IMR-90 (cell line): Measurements from ENCODE around the gene SPEM1. TPM values are rescaled to one million over a fixed set of nuclear protein-coding genes. Genes with fewer than 3 reads are reported as not detected.
A peak's percentile ranks its signal among the peaks of the same experiment; 100 is the strongest.

Source experiments
- ATAC-seq: fragments of 200-7000 bp; cut with Tn5 transposase; 2 replicates; pipeline ENCODE4 v1.9.1; 2020; ENCODE audit warnings: low read depth, mild to moderate bottlenecking, moderate library complexity
- BruUV-seq: library from RNA; stranded (reverse); fragments of 400-500 nt; replicated peaks from 2 replicates; lab custom pipeline; 2021; lab: Mats Ljungman, UMichigan
- CTCF ChIA-PET: fragments of 300-600 bp; formaldehyde crosslinking; extraction: SDS; loops from one replicate; lab custom pipeline; 2021; ENCODE audit warnings: antibody characterized with exemption; lab: Yijun Ruan, JAX
- POLR2A ChIA-PET: fragments of 300-600 bp; sonication (Branson Sonifier 250); formaldehyde crosslinking; loops from one replicate; lab custom pipeline; 2022; ENCODE audit warnings: antibody characterized with exemption; ENCODE audit not compliant: unreplicated experiment; lab: Charles Lee
- DNase-seq: peaks from one replicate; pipeline ENCODE4 v3.0.0; 2013
- H2AFZ ChIP-seq: replicated peaks from 2 replicates; pipeline ENCODE3; 2013; ENCODE audit warnings: low read length, mild to moderate bottlenecking; ENCODE audit not compliant: poor library complexity
- H2AK5ac ChIP-seq: 2 replicates; pipeline ENCODE4 v1.6.1; 2013; ENCODE audit warnings: low read depth, low read length, inconsistent platforms
- H2AK9ac ChIP-seq: replicated peaks from 2 replicates; pipeline ENCODE3; 2013; ENCODE audit warnings: mild to moderate bottlenecking, low read depth, low read length, moderate library complexity; ENCODE audit not compliant: poor library complexity
- H2BK120ac ChIP-seq: 2 replicates; pipeline ENCODE4 v1.6.1; 2013; ENCODE audit warnings: low read depth, low read length, inconsistent platforms
- H2BK15ac ChIP-seq: 3 replicates; pipeline ENCODE4 v1.6.1; 2013; ENCODE audit warnings: low read depth, low read length, inconsistent platforms
- H2BK20ac ChIP-seq: 2 replicates; pipeline ENCODE4 v1.6.1; 2013; ENCODE audit warnings: low read depth, mild to moderate bottlenecking, inconsistent platforms, low read length, moderate library complexity
- H2BK5ac ChIP-seq: 2 replicates; pipeline ENCODE4 v1.6.1; 2013; ENCODE audit warnings: mild to moderate bottlenecking, low read depth, low read length, inconsistent platforms; ENCODE audit not compliant: poor library complexity, severe bottlenecking
- H3K14ac ChIP-seq: replicated peaks from 2 replicates; pipeline ENCODE4 v1.6.1; 2013; ENCODE audit warnings: low read depth, low read length, inconsistent platforms
- H3K18ac ChIP-seq: 2 replicates; pipeline ENCODE4 v1.6.1; 2013; ENCODE audit warnings: low read depth, low read length, control low read depth
- H3K23ac ChIP-seq: 2 replicates; pipeline ENCODE4 v1.6.1; 2013; ENCODE audit warnings: low read depth, low read length, inconsistent platforms
- H3K27ac ChIP-seq: 2 replicates; pipeline ENCODE4 v1.5.1; 2013; ENCODE audit warnings: mild to moderate bottlenecking, control low read depth, low read length; ENCODE audit not compliant: insufficient read depth
- H3K27me3 ChIP-seq: 2 replicates; pipeline ENCODE4 v1.6.1; 2013; ENCODE audit warnings: low read length; ENCODE audit not compliant: control insufficient read depth, insufficient read depth
- H3K36me3 ChIP-seq: 2 replicates; pipeline ENCODE4 v1.6.1; 2013; ENCODE audit warnings: low read length, mixed read lengths; ENCODE audit not compliant: control insufficient read depth, insufficient read depth
- H3K4ac ChIP-seq: 2 replicates; pipeline ENCODE4 v1.6.1; 2013; ENCODE audit warnings: low read depth, low read length, inconsistent platforms
- H3K4me1 ChIP-seq: 2 replicates; pipeline ENCODE4 v1.6.1; 2013; ENCODE audit warnings: low read length, mixed read lengths; ENCODE audit not compliant: control insufficient read depth, insufficient read depth
- H3K4me2 ChIP-seq: 2 replicates; pipeline ENCODE4 v1.6.1; 2013; ENCODE audit warnings: low read depth, mild to moderate bottlenecking, control low read depth, low read length, moderate library complexity
- H3K4me3 ChIP-seq: 2 replicates; pipeline ENCODE4 v1.5.1; 2013; ENCODE audit warnings: low read depth, mild to moderate bottlenecking, control low read depth, low read length, moderate library complexity; ENCODE audit not compliant: insufficient read depth
- H3K56ac ChIP-seq: 2 replicates; pipeline ENCODE4 v1.6.1; 2013; ENCODE audit warnings: low read length, inconsistent platforms; ENCODE audit not compliant: insufficient read depth; ENCODE audit errors: extremely low read depth
- H3K79me1 ChIP-seq, 2 experiments: 2 replicates each; pipeline ENCODE4 v1.6.1; 2013; ENCODE audit warnings: low read length in 2 of 2, inconsistent platforms in 1 of 2, low read depth in 1 of 2
- H3K9ac ChIP-seq: 2 replicates; pipeline ENCODE4 v1.6.1; 2013; ENCODE audit warnings: low read depth, low read length, control low read depth
- H3K9me1 ChIP-seq: 2 replicates; pipeline ENCODE4 v1.6.1; 2013; ENCODE audit warnings: low read length, inconsistent platforms; ENCODE audit not compliant: insufficient read depth
- H3K9me3 ChIP-seq: 2 replicates; pipeline ENCODE4 v1.6.1; 2013; ENCODE audit warnings: low read length; ENCODE audit not compliant: control insufficient read depth, insufficient read depth
- H4K20me1 ChIP-seq: 2 replicates; pipeline ENCODE4 v1.6.1; 2013; ENCODE audit warnings: low read length, inconsistent platforms; ENCODE audit not compliant: insufficient read depth
- H4K5ac ChIP-seq: 2 replicates; pipeline ENCODE4 v1.6.1; 2013; ENCODE audit warnings: mild to moderate bottlenecking, low read depth, low read length, control low read depth
- H4K8ac ChIP-seq, 2 experiments: 2 replicates each; pipeline ENCODE4 v1.6.1; 2013; ENCODE audit warnings: low read depth in 2 of 2, low read length in 2 of 2, control low read depth in 1 of 2, inconsistent platforms in 1 of 2
- H4K91ac ChIP-seq: 2 replicates; pipeline ENCODE4 v1.6.1; 2013; ENCODE audit warnings: low read depth, low read length, inconsistent platforms; ENCODE audit not compliant: insufficient read depth
- CEBPB ChIP-seq: IDR thresholded peaks from 2 replicates; pipeline ENCODE4 v1.6.1; 2012; ENCODE audit warnings: low read depth, low read length, improper control_type of control experiment
- CHD1 ChIP-seq: IDR thresholded peaks from 2 replicates; pipeline ENCODE4 v1.6.1; 2012; ENCODE audit warnings: low read depth, low read length, improper control_type of control experiment
- CTCF ChIP-seq: conservative IDR thresholded peaks from 2 replicates; pipeline ENCODE4 v1.5.1; 2012; ENCODE audit warnings: mild to moderate bottlenecking, low read depth, low read length, improper control_type of control experiment
- ELK1 ChIP-seq: fragments of 150-350 bp; IDR thresholded peaks from 2 replicates; pipeline ENCODE4 v1.6.1; 2016; ENCODE audit warnings: low read depth, mild to moderate bottlenecking, low read length, moderate library complexity, borderline replicate concordance
- MAFK ChIP-seq: IDR thresholded peaks from 2 replicates; pipeline ENCODE4 v1.6.1; 2012; ENCODE audit warnings: low read depth, low read length, improper control_type of control experiment
- MAZ ChIP-seq: IDR thresholded peaks from 2 replicates; pipeline ENCODE4 v1.6.1; 2012; ENCODE audit warnings: low read depth, mild to moderate bottlenecking, low read length, improper control_type of control experiment, moderate library complexity, borderline replicate concordance
- MXI1 ChIP-seq: IDR thresholded peaks from 2 replicates; pipeline ENCODE4 v1.6.1; 2012; ENCODE audit warnings: low read depth, mild to moderate bottlenecking, low read length, moderate library complexity, borderline replicate concordance
- NFE2L2 ChIP-seq: fragments of 150-350 bp; IDR thresholded peaks from 2 replicates; pipeline ENCODE4 v1.6.1; 2016; ENCODE audit warnings: low read depth, mild to moderate bottlenecking, low read length
- POLR2A ChIP-seq: IDR thresholded peaks from 2 replicates; pipeline ENCODE4 v1.6.1; 2012; ENCODE audit warnings: mild to moderate bottlenecking, low read depth, low read length
- RCOR1 ChIP-seq: IDR thresholded peaks from 2 replicates; pipeline ENCODE4 v1.6.1; 2012; ENCODE audit warnings: mild to moderate bottlenecking, low read length, improper control_type of control experiment; ENCODE audit not compliant: insufficient replicate concordance
- RFX5 ChIP-seq: IDR thresholded peaks from 2 replicates; pipeline ENCODE4 v1.8.0; 2012; ENCODE audit warnings: low read depth, mild to moderate bottlenecking, low read length, moderate library complexity
- SMC3 ChIP-seq: fragments of 150-350 bp; IDR thresholded peaks from 2 replicates; pipeline ENCODE4 v1.6.1; 2016; ENCODE audit warnings: low read depth, mild to moderate bottlenecking, antibody characterized with exemption, low read length, moderate library complexity
- WGBS, 2 experiments: methylation state at CpG; one replicate each; pipeline versions ENCODE4 v1.1.5 to v1.1.7; 2013; ENCODE audit warnings: missing lambda C conversion rate in 2 of 2; ENCODE audit not compliant: insufficient read length in 1 of 2; ENCODE audit errors: extremely low coverage in 2 of 2; 5-methylcytosine and 5-hydroxymethylcytosine counted together
- dilution Hi-C: fragments of 300-500 bp; cut with HindIII; formaldehyde crosslinking; loops from one replicate; pipeline ENCODE4 v1.14.3; 2018; ENCODE audit warnings: low sequenced_read_pairs; ENCODE audit not compliant: unreplicated experiment
- in situ Hi-C: fragments of 300-500 bp; cut with MboI; formaldehyde crosslinking; loops from 3 replicates; pipeline ENCODE4 v1.14.3; 2019; ENCODE audit warnings: low sequenced_read_pairs, inconsistent platforms, mixed read lengths
- intact Hi-C: fragments of 100-400 bp; cut with micrococcal nuclease; formaldehyde crosslinking; loops from 2 replicates; pipeline ENCODE4 v1.10.0; 2022
- polyA plus RNA-seq, 3 experiments: library from polyadenylated mRNA; depleted of rRNA; stranded (reverse); fragments of >200 nt; gene quantifications; 2 replicates each; pipeline ENCODE4 v1.2.3, GENCODE V29; 2012; ENCODE audit warnings: low replicate concordance in 1 of 3
- total RNA-seq: library from RNA; depleted of rRNA; stranded (reverse); fragments of >200 nt; gene quantifications from 2 replicates; pipeline ENCODE4 v1.2.3, GENCODE V29; 2012

SPEM1 gene
- total and polyA plus RNA-seq, 2 of the 4 experiments (the other 2 are of a cell fraction) = not detected

- no peak for TF ChIP-seq RCOR1
- no peak for TF ChIP-seq MAFK
- TF ChIP-seq CEBPB = no peak
Observed at GRCh38 chr17:7436556-7437368, 16.6 kb downstream of the SPEM1 start (continued).

GRCh38 chr17:7437369-7437863 is 17.3 kb downstream of the SPEM1 start:
- no peak for ATAC-seq
- H3K56ac ChIP-seq = no peak overlapping the region
- H3K4me1 ChIP-seq = peaks cover 8% of the 10 kb centered on the region
- H2BK15ac ChIP-seq = no peak overlapping the region
- H3K4ac ChIP-seq = no peak overlapping the region
- no peak overlapping the region for H2BK120ac ChIP-seq
- no peak overlapping the region for H3K27ac ChIP-seq
- no peak overlapping the region for H4K8ac ChIP-seq
- H3K9me3 ChIP-seq = no peaks in the 10 kb centered on the region
- POLR2A ChIA-PET = interaction anchor here (0.5 kb wide), 1 partner anchor 31 kb away, joined by 8 read pairs; no protein-coding TSS in a partner anchor
- intact Hi-C loops (loop anchor here (1.0 to 5.0 kb wide), 4 partner anchors 33 to 124 kb away; partner anchors contain the start of genes KCTD11, SENP3 and TMEM256), dilution Hi-C loops (no loop called here), in situ Hi-C loops (no loop called here)
- peaks cover 0 to 2% of the 10 kb centered on the region in 2 experiments; a peak in 1 of 4 replicates for H3K79me1 ChIP-seq
- no peak overlapping the region for H2AK9ac ChIP-seq
- peak overlapping the region; percentile 30 for H3K4me3 ChIP-seq
- no peak overlapping the region for H2BK20ac ChIP-seq
- H3K23ac ChIP-seq = no peak overlapping the region
- no peak overlapping the region for H4K91ac ChIP-seq
- H3K4me2 ChIP-seq = peak overlapping the region; percentile 84
- peaks cover 34% of the 10 kb centered on the region for H3K27me3 ChIP-seq
- peaks cover 3% of the 10 kb centered on the region; the same call in 1 of the 2 replicates for H4K20me1 ChIP-seq
- BruUV-seq = no TSS peak
- H2BK5ac ChIP-seq = no peak overlapping the region
- no peaks in the 10 kb centered on the region for H3K36me3 ChIP-seq
- CTCF ChIA-PET = interaction anchor here (0.6 to 1.9 kb wide), 7 partner anchors 8 to 162 kb away, joined by 3 to 12 read pairs (median 6); partner anchors contain the start of genes SENP3 and SPEM2
- H3K9me1 ChIP-seq = no peaks in the 10 kb centered on the region
- H3K9ac ChIP-seq = no peak overlapping the region
- no peak for DNase-seq
- 5% methylated on average over 8 of the region's 31 CpGs; no CpG with 5 or more reads in 1 of the 2 experiments for WGBS, 2 experiments
- H3K14ac ChIP-seq = no peak overlapping the region
- H4K5ac ChIP-seq = no peak overlapping the region
- H2AK5ac ChIP-seq = no peak overlapping the region
- H2AFZ ChIP-seq = peak overlapping the region; percentile 81
- H3K18ac ChIP-seq = no peak overlapping the region
- TF ChIP-seq CTCF (no peak), CEBPB (no peak), MAFK (no peak), RCOR1 (no peak), RFX5 (no peak), ELK1 (no peak), POLR2A (no peak), CHD1 (no peak), MXI1 (no peak), SMC3 (no peak), MAZ (no peak), NFE2L2 (no peak)
